Subcutaneous adipose tissue (tissue), 4 donors: Measurements from ENCODE around the gene EZR. TPM values are rescaled to one million over a fixed set of nuclear protein-coding genes. Genes with fewer than 3 reads are reported as not detected.

ENCODE experiments used
- total RNA-seq, 4 donors: library from RNA; depleted of rRNA; stranded (reverse); fragments of >200 nt; gene quantifications; one replicate each; pipeline ENCODE4 v1.1.0, GENCODE V29; 2016
- TF ChIP-seq, protein P1 (sequence below): fragments of 450-650 bp; IDR thresholded peaks from one replicate; pipeline ENCODE4 v1.5.1; 2016; ENCODE audit warnings: low read depth, mild to moderate bottlenecking, control low read depth, antibody characterized with exemption, moderate library complexity

The EZR gene
- total RNA-seq, 4 donors from 2014 or later = 28.6 to 40.3 (median 33.7) TPM

DNA sequence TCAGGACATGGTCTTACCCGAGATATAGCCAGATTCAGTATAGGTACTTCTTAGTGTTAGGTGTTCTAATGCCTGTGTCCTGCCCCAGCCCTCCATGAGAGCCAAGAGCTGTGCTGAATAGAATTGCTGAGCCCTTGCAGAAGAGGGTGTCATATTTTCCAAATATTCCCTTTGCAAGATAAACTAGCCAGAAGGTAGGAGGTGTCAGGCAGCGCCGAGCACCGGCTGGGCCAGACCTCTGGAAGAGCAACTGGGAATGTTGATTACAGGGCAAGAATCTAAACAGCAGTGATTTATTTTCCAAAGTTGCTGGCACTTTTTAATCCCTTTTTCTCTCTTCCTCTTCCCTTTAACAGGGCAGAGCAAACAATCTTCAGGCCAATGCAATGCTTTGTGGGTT, 37.1 kb upstream of the EZR start:
- TF ChIP-seq, protein P1, sequence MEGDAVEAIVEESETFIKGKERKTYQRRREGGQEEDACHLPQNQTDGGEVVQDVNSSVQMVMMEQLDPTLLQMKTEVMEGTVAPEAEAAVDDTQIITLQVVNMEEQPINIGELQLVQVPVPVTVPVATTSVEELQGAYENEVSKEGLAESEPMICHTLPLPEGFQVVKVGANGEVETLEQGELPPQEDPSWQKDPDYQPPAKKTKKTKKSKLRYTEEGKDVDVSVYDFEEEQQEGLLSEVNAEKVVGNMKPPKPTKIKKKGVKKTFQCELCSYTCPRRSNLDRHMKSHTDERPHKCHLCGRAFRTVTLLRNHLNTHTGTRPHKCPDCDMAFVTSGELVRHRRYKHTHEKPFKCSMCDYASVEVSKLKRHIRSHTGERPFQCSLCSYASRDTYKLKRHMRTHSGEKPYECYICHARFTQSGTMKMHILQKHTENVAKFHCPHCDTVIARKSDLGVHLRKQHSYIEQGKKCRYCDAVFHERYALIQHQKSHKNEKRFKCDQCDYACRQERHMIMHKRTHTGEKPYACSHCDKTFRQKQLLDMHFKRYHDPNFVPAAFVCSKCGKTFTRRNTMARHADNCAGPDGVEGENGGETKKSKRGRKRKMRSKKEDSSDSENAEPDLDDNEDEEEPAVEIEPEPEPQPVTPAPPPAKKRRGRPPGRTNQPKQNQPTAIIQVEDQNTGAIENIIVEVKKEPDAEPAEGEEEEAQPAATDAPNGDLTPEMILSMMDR = no peak

DNA sequence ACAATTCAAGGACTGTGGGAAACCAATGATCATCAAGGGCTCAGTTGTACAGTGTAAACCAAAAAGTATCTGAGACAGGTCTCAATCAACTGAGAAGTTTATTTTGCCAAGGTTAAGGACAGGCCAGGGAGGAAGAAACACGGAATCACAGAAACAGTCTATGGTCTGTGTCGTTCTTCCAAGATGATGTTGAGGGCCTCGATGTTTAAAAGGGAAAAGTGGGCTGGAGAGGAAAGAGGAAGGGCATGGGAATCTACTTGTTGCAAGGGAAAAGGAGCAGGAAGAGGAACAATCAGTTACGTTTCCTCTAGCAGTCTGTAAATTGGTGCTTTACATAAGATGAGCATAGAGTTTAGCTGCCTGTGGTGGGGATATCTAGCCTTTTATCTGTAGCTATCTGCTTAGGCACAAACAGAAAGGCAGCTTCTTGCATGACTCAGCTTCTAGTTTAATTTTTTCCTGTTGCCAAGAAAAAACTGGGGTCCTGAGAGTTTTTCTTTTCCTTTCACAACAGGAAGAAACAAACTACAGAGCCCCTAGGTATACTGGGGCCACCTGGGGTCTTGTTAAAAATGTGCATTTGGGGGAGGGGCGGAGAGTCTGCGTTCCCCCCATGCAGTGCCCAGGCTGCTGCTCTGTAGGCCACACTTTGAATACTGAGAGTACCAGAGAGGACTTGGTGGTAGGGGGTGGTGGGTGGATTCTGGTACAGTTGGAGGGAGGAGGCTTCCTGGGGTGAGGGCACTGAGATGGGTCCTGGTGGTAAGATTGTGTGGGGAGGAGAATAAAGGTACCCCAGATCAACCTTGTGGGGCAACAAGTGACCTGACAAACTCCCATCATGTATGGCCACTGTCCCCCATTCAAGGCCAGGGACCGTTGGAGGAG, 35.3 kb upstream of the EZR start:
- TF ChIP-seq, protein P1 = no peak

DNA sequence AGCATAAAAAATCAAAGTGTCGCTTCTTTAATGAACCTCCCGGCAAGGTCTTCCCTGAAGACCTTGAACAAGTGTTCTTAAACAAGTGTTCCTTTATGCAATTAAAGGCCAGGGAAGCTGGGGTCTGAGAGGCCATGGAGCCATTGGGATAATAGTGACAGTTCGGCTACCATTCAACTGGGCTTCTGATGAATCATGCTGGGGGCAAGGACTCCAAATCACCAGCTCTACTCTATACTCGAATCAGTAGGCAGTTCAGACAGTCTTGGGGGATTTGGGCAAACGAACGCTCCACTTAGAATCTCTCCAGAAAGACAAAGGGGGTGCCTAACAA, 34.7 kb upstream of the EZR start:
- TF ChIP-seq, protein P1 = no peak

DNA sequence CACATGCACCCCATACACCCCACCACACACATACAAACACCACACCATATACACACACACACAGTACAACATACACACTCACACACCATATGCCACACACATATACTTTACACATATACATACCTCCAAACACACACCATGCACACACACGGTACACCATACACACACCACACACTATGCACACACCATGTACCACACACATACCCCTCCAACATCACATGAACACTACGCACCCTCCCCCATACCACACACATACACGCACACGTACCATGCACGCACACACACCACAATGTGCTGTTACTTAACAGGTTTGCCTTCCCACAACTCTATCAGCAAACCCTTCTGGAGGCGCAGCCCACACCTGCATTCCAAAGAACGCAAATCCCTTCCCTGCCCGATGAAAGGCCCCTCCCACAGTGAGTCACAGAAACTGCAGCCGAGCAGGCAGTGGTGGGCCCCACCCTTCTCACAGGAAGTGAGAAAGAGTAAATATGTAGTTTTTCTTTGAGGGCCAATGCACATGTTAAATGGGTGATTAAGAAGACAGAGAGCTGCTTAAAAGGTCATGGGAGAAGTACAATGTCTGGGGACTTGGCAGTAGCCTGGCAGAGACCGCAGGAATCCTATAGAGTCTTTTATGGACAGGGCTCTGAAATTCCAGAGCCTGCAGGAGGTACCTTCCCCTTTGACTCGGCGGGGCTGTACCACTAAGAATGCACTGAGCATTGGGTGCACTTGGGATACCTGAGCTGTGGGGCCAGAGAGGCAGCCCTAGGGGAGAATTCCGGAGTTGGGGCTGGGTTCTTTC, 34.1 kb upstream of the EZR start:
- TF ChIP-seq, protein P1 = no peak

DNA sequence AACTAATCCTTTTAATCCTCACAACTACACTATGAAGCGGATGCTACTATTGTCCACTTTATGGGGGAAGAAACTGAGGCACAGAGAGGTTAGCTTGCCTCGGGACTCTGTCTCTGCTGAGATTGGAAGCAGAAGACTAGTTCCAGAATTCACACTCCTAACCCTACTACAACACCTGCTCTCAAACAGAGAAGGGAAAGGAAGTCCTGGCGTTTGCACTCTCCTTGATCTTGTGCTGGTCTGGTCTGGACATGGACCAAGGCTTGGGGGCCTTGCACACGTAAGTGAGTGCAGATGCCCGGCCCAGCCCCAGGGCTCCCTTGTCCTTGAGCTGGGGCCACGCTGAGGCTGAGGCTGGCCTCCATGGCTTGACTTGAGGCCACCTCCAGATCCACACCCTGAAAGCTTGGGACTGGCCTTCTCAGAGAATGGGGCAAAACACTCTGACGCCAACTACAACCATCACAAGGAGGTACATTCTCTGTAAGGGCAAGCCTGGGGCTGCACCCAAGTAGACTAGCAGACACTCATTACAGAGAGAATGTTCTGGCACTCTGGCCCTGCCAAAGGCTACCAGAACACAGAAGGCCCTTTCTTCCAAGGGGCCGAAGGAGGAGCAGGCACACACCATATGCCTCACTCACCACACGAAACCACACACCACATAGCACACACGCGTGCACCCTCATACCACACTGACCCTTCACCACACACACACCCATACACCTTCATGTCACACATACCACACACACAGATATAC, 33.3 kb upstream of the EZR start:
- TF ChIP-seq, protein P1 = no peak

DNA sequence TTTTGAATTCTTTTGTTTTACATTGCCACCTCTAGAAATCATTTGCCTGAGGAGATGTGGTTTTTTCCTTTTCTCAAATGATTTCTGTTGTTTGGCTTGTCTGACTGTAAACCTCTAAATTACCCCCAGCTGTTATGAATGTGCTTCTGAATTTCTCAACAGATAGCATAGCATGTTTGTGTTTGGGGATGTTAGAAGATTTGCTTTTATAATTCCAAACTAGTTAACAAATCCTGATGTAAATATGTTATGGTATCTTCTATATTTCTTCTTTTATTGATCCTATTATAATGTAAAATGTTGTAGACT, 31.6 kb upstream of the EZR start:
- TF ChIP-seq, protein P1 = no peak
